Nephron (organoid): ENCODE data around the gene ZFTA.

ENCODE experiments used
- H3K27ac Mint-ChIP-seq, 3 experiments: 2 replicates each; pipeline ENCODE4 v1.8.0; 2020; ENCODE audit warnings: mixed read lengths in 3 of 3, mild to moderate bottlenecking in 2 of 3, moderate library complexity in 1 of 3
- H3K27me3 Mint-ChIP-seq: 2 replicates; pipeline ENCODE4 v1.8.0; 2021; ENCODE audit warnings: low read depth, mild to moderate bottlenecking, moderate library complexity, mixed read lengths
- H3K36me3 Mint-ChIP-seq: 2 replicates; pipeline ENCODE4 v1.8.0; 2020; ENCODE audit warnings: low read depth, mixed read lengths
- H3K4me1 Mint-ChIP-seq: 2 replicates; pipeline ENCODE4 v1.8.0; 2020; ENCODE audit warnings: mixed read lengths
- H3K4me3 Mint-ChIP-seq, 3 experiments: 2 replicates each; pipeline ENCODE4 v1.8.0; 2020; ENCODE audit warnings: mild to moderate bottlenecking in 3 of 3, mixed read lengths in 3 of 3, moderate library complexity in 2 of 3
- H3K9me3 Mint-ChIP-seq: 2 replicates; pipeline ENCODE4 v1.8.0; 2020; ENCODE audit warnings: mixed read lengths
- TF ChIP-seq, protein P1 (sequence below), 3 experiments: fragments of 200-600 bp; sonication (generic); IDR thresholded peaks; one replicate each; pipeline ENCODE4 v1.5.0; 2021; ENCODE audit warnings: antibody characterized with exemption in 3 of 3; ENCODE audit not compliant: unreplicated experiment in 3 of 3

ZFTA gene

DNA sequence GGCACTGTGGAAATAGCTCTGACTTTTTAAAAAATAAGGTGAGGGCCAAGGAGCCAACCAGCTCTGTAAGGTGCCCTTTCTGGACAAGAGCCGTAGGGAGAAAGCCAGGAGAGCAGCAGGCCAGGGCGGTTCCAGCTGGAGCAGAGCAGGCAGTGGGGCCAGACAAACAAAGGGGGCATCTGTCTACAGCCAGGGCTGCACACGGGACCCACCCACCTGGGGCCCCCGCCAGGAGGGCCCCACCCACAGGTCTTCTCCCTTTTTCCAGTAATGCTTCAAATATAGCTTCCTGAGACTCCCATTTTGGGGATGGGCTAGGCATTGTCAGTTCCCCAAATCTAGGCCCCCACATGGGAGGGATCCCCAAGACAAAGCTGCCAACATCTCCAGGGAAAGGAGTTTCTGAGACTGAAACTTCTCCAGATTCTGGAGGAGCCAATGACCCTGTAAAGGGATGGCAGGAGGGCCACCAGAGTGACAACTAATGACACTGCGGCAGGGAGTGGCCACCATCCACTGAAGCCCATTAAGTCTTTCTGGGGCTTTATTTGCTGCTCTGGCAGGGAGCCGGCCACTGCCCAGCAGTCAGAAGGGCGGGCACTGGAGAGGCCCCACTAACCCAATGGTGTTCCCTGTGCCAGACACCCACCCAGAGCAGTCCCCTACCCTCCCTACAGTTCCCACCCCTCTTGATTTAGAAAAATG is 1.9 kb downstream of the ZFTA start:
- H3K9me3 Mint-ChIP-seq = no peaks in the 10 kb centered on the region
- peak overlapping the region; percentile 92 to 100 (median 99) for H3K4me3 Mint-ChIP-seq
- H3K4me1 Mint-ChIP-seq = peaks cover 36% of the 10 kb centered on the region
- peaks cover 13% of the 10 kb centered on the region for H3K27me3 Mint-ChIP-seq
- TF ChIP-seq, protein P1, sequence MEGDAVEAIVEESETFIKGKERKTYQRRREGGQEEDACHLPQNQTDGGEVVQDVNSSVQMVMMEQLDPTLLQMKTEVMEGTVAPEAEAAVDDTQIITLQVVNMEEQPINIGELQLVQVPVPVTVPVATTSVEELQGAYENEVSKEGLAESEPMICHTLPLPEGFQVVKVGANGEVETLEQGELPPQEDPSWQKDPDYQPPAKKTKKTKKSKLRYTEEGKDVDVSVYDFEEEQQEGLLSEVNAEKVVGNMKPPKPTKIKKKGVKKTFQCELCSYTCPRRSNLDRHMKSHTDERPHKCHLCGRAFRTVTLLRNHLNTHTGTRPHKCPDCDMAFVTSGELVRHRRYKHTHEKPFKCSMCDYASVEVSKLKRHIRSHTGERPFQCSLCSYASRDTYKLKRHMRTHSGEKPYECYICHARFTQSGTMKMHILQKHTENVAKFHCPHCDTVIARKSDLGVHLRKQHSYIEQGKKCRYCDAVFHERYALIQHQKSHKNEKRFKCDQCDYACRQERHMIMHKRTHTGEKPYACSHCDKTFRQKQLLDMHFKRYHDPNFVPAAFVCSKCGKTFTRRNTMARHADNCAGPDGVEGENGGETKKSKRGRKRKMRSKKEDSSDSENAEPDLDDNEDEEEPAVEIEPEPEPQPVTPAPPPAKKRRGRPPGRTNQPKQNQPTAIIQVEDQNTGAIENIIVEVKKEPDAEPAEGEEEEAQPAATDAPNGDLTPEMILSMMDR (IDR thresholded peaks at IDR 0.05; ENCODE audit: unreplicated experiment in 3 of 3) = no peak
- H3K27ac Mint-ChIP-seq = peak overlapping the region; percentile 84 to 99 (median 98)
- peaks cover 5% of the 10 kb centered on the region for H3K36me3 Mint-ChIP-seq

- Mint-ChIP-seq H3K4me3 (peak overlapping the region; percentile 92 to 100 (median 99)), H3K27ac (peak overlapping the region; percentile 88 to 99 (median 98)), H3K36me3 (peaks cover 12% of the 10 kb centered on the region), H3K4me1 (peaks cover 36% of the 10 kb centered on the region), H3K27me3 (peaks cover 9% of the 10 kb centered on the region), H3K9me3 (no peaks in the 10 kb centered on the region)
- TF ChIP-seq, protein P1 (IDR thresholded peaks at IDR 0.05; ENCODE audit: unreplicated experiment in 3 of 3) = no peak
These were observed 2.8 kb downstream of the ZFTA start for GRCh38 chr11:63765688-63766241.

- H3K9me3 Mint-ChIP-seq = no peaks in the 10 kb centered on the region
- TF ChIP-seq, protein P1 (IDR thresholded peaks at IDR 0.05; ENCODE audit: unreplicated experiment in 3 of 3) = no peak
- H3K4me1 Mint-ChIP-seq = peaks cover 32% of the 10 kb centered on the region
- peak overlapping the region; percentile 88 to 99 (median 92) for H3K27ac Mint-ChIP-seq
- peaks cover 3% of the 10 kb centered on the region for H3K27me3 Mint-ChIP-seq
- peaks cover 12% of the 10 kb centered on the region for H3K36me3 Mint-ChIP-seq
- H3K4me3 Mint-ChIP-seq = peak overlapping the region; percentile 80 to 92 (median 81)
These were observed 3.6 kb downstream of the ZFTA start for GRCh38 chr11:63764679-63765647.

DNA sequence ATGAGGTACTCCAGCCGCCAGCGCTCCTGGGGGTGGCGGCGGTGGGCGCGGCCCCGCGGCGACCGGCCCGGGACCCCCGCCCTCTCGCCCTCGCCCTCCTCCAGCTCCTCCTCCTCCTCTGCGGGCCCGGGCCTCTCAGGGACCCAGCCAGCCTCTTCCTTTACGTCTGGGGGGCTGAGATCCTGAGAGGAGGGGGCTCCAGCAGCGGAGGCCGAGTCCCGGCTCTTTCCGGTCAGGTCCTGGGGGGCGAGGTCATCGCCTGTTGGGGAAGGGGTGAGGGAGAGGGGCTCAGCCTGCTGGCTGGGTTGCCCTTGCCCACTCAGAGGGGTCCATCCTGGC is 4.3 kb downstream of the ZFTA start:
- H3K27ac Mint-ChIP-seq = no peak overlapping the region
- H3K4me1 Mint-ChIP-seq = peaks cover 30% of the 10 kb centered on the region
- peaks cover 17% of the 10 kb centered on the region for H3K36me3 Mint-ChIP-seq
- no peaks in the 10 kb centered on the region for H3K27me3 Mint-ChIP-seq
- no peaks in the 10 kb centered on the region for H3K9me3 Mint-ChIP-seq
- TF ChIP-seq, protein P1 (IDR thresholded peaks at IDR 0.05; ENCODE audit: unreplicated experiment in 3 of 3) = no peak
- H3K4me3 Mint-ChIP-seq = peak overlapping the region in 2 of 3 experiments; percentile 36 to 50

DNA sequence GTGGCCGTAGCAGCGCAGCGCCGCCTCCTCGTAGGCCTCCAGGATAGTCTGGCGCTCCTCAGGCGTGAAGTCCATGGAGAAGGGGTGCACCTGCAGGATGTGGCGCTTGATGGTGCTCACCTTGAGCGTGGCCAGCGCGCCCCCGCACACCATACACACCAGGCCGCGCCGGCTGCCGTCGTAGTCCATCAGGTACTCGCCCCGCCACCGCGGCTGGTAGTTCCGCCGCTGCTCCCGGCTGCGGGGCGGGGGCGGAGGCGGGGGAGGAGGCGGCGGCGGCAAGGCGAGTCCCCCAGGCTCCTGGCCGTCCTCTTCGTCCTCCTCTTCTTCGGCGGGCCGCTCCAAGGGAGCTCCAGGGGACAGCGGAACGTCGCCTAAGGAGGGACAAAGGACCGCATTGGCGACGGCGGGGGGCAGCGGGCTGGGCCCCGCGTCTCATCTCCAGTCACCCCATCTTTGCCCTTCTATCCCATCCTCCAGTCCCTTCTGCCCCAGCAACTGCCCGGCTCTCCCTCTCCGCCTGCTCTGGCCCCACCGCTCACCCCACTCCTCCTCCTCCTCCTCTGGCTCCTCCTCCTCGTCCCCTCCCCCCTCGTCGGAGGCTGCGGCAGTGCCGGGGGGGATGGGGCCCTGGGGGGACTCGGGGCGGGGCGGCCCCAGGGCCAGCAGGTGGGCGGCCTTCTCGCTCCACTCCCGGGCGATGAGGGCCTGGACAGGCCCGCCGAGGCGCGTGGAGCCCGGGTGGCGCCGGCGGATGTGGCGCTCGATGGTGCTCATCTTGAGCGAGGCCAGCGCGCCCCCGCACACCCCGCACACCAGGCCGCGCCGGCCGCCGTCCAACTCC is 4.9 kb downstream of the ZFTA start:
- Mint-ChIP-seq H3K27me3 (no peaks in the 10 kb centered on the region), H3K4me1 (peaks cover 30% of the 10 kb centered on the region), H3K27ac (no peak overlapping the region), H3K36me3 (peaks cover 23% of the 10 kb centered on the region), H3K9me3 (no peaks in the 10 kb centered on the region), H3K4me3 (peak overlapping the region; percentile 69 to 76 (median 71))
- TF ChIP-seq, protein P1 (IDR thresholded peaks at IDR 0.05; ENCODE audit: unreplicated experiment in 3 of 3) = no peak
